PC-3 (cell line): Measurements from ENCODE around the gene DBH.

ENCODE experiments used
- CTCF ChIP-seq: fragments of 300-600 bp; sonication (generic); conservative IDR thresholded peaks from 2 replicates; pipeline ENCODE4 v1.5.1; 2017; ENCODE audit warnings: antibody characterized with exemption, low read depth, mild to moderate bottlenecking, low read length
- EZH2 ChIP-seq: fragments of 300-600 bp; sonication (generic); IDR thresholded peaks from one replicate; pipeline ENCODE4 v1.6.1; 2017; ENCODE audit warnings: antibody characterized with exemption, mild to moderate bottlenecking, low read length; ENCODE audit not compliant: unreplicated experiment

GRCh38 chr9:133679056-133679455 is 42.9 kb downstream of the DBH start:
- no peak for TF ChIP-seq CTCF
- no peak for TF ChIP-seq EZH2
